GM21825 (cell line): ENCODE measurements around the gene DSP.

Experiments
- ATAC-seq: cut with Tn5 transposase; IDR thresholded peaks from one replicate; pipeline ENCODE4 v1.9.1; 2021; ENCODE audit warnings: mild to moderate bottlenecking, moderate library complexity; ENCODE audit not compliant: unreplicated experiment

Gene DSP

DNA sequence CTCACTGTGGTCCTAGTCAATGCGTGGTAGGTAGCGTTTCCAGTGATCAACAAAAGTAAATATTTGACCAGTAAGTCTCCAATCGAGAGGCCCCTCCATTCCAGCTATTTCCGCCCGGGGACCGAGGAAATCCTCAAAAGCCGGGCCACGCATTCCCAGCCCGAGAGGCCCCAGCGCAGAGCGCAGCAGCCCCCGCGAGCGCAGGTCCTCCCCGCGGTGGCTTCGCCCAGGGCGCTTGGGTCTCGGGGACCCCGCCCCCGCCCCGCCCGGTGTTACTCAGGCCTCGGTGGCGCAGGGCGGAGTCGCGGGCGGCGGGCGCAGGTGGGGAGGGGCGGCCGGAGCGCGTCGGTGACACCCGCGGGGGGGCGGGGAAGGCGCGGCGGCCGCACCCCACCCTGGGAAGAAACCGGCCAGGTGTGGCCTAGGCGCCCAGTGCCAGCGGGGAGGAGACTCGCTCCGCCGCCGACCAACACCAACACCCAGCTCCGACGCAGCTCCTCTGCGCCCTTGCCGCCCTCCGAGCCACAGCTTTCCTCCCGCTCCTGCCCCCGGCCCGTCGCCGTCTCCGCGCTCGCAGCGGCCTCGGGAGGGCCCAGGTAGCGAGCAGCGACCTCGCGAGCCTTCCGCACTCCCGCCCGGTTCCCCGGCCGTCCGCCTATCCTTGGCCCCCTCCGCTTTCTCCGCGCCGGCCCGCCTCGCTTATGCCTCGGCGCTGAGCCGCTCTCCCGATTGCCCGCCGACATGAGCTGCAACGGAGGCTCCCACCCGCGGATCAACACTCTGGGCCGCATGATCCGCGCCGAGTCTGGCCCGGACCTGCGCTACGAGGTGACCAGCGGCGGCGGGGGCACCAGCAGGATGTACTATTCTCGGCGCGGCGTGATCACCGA, at the start of gene DSP:
Gene DSP, plus strand, starts transcription at position 497 of the 890 bp plus-strand sequence. Its CDS starts 245 bp downstream, at position 742.
- ATAC-seq: no peak

DNA sequence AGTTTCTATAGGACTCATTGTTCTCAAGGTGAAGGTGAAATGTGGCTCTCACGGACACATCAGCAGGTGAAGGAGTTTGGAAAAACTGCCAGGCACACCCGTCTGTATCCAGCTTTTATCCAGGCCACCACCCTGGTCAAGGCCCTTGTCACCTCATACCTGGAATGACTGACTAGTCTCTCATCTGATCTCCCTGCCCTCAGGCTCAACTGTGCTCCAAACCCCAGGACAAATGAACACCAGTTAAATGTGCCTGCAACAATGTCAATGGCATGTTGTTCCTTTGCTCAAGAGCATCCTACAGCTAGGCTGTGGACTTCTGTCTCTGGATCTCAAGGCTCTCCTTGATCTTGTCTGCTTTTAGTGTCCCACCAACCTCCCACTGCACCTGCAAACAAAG, 47.6 kb upstream of the DSP start:
- no peak for ATAC-seq

DNA sequence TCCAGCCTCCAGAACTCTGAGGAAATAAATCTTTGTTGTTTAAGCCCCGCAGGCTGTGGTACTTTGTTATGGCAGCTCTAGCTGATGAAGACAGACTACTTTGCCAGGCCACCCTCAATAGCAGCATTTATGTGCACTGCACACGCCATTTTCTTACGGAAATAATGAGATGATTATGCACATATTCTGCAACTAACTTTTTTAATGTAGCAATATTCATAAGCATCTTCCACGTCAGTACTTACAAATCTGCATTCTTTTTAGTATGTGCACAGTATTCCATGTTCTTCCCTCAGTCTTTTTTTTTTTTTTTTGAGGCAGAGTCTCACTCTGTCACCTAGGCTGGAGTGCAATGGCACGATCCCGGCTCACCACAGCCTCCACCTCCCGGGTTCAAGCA, 46.8 kb upstream of the DSP start:
- no peak for ATAC-seq

DNA sequence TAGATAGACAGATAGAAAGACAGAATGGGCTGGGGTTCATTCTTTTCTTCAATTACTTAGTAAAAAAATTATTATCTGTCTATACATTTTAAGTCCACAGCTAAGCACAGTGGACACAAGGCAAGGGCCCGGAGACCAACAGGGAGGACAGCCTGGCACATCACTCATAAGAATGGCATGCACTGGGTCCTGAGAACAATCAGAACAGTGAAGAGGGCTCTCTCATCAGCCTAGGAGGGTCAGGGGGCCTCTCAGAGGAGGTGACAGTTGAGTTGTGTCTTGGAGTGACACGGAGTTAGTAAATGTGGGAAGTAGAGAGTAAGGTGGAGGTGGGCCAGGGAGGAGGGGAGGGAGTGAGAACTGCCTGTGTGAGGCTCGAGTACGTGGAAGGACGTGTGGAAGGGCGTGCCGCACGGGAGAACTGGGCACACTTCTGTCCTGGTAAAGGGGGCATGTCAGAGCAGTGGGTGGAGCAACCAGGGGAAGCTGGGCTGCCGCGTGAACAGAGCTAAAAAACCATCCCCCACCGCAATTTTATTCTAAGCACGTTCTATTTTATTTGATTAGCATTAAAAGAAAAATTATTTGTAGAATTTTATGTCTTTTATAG, 45.1 kb upstream of the DSP start:
- ATAC-seq: no peak

GRCh38 chr6:7500752-7501282, 40.7 kb upstream of the DSP start:
- ATAC-seq: no peak

GRCh38 chr6:7502743-7503142, 38.7 kb upstream of the DSP start:
- no peak for ATAC-seq

- ATAC-seq: no peak
These were observed 37.4 kb upstream of the DSP start for GRCh38 chr6:7504041-7504440.

DNA sequence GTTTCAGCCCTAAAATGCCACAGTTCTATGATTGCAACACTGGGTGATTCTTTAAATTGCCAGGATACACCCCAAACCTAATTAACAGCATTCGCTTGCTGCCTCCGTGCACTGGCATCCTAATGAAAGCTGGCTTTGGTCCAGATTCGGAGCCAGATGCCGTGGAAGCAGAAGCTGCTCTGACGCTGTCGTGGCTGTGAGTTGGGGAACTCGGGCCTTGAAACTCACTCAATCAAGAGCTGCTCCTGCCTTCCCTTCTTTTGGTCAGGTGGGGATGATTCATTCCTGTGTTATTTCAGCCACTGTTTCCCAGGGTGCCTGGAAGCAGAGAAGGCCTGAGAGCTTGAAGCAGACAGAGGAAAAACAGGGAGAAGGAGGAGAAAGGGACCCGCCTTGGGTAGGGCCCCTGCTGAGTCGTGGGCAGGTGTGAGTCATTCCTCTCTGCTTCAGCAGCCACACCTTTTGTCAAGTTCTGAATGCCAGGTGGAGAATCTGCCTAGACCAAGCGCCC, 36.2 kb upstream of the DSP start:
- ATAC-seq: no peak

DNA sequence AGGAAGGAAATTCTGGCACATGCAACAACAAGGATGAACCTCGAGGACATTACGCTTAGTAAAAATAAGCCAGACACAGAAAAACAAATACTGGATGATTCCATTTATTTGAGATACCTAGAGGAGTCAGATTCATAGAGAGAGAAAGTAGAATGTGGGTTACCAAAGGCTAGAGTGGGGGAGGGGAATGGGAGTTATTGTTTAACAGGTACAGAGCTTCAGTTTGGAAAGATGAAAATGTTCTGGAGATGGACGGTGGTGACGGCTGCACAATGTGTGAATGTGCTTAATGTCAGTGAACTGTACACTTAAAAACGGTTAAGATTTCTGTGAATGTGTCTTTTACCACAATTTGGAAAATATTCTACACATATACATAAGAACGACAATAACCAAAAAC, 33.9 kb upstream of the DSP start:
- no peak for ATAC-seq

DNA sequence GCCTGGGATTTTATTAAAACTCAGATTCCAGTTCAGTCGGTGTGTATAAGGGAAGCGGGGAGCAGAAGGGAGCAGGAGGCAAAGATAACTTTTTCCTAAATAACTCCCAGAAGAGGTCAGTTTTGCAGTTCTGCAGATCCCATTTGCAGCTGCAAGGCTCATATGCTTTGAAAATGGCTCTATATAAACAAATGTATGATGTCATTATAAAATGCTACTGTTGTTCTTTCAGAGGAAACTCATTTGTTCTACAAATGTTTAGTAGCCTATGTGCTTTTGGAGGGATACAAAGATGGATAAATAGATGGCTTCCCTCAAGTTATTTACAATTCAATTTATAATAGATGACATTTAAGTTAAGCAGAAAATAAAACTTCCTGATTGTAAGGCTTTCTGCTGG, 29.2 kb upstream of the DSP start:
- no peak for ATAC-seq

- no peak for ATAC-seq
These were observed 27.9 kb upstream of the DSP start for GRCh38 chr6:7513529-7513928.

GRCh38 chr6:7515363-7515762, 26.1 kb upstream of the DSP start:
- no peak for ATAC-seq

GRCh38 chr6:7518877-7519276, 22.6 kb upstream of the DSP start:
- ATAC-seq: no peak

DNA sequence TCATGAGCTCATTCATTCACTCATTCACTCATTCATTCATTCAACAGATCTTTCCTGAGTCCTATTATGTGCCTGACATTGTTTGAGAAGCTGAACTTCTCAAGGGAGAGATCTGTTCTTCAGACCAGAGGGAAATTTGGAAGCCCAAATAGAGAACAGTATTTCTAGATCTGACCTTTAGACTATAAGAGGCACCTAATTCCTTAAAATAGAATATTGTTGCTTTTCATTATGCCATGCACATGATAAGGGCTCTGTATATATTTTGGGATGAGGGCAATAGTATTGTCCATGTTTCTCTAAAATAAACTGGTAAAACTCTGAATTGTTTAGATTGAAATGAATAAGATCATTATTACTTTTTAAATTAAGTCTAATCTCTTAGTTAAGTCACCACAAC, 18.6 kb upstream of the DSP start:
- no peak for ATAC-seq

DNA sequence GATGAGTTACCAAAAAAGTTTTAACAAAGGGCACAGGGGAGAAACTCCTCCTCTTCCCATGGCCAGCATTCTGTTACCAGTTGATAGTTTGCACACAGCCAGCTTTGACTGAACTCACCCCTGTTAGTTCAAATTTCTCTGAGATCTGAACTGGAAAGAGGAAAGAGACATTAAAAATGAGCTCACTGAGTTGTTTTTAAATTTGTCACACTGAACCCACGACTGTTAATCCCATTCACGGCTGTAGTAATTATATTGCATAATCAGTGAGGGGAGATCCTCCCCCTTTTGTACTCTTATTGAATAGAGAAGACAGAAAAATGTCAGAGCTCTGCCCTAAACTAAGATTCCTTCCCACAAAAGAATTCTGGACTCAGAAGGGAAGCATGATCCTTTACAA, 17.5 kb upstream of the DSP start:
- ATAC-seq: no peak

DNA sequence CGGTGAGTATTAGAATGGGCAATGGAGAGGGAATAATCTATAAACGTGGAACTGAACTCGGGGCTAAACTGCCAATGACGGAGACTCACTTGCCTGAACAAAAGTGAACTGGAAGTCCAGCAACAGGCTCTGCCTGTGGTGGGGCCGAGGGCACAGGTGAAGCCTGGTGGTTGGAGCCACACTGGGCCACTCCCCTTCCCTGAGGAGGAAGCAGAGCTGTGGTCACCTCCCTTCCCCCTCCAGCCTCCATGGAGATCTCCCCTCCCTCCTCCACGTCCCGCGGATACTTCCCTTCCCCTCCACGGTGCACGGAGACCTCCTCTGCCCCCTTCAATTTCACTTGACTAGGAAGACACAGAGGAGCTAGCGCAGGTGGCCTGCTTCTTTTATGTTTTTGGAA, 14.7 kb upstream of the DSP start:
- no peak for ATAC-seq

GRCh38 chr6:7528565-7528964, 12.9 kb upstream of the DSP start:
- ATAC-seq: no peak

DNA sequence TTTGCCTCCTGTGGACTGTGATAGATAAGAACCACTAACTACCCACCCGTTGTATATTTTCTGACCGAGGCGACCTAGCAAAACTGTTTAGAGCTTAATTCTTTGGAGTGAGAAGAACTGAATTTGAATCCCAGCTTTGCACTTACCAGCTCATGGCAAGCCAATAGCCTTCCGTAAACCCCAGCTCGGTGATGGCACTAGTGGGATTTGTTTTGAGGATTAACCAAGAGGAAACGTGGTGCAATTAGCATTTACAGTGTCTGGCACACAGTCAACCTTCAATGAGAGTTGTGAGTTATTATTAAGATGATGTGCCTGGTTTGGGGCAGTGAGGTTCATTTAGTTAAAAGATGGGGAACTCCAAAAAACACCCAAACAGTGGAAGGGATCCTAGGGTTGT, 12.3 kb upstream of the DSP start:
- ATAC-seq: no peak

GRCh38 chr6:7532232-7532631, 9.2 kb upstream of the DSP start:
- ATAC-seq: no peak

- no peak for ATAC-seq
These were observed 8.7 kb upstream of the DSP start for GRCh38 chr6:7532821-7533220.

- no peak for ATAC-seq
These were observed 7.3 kb upstream of the DSP start for GRCh38 chr6:7534192-7534591.

DNA sequence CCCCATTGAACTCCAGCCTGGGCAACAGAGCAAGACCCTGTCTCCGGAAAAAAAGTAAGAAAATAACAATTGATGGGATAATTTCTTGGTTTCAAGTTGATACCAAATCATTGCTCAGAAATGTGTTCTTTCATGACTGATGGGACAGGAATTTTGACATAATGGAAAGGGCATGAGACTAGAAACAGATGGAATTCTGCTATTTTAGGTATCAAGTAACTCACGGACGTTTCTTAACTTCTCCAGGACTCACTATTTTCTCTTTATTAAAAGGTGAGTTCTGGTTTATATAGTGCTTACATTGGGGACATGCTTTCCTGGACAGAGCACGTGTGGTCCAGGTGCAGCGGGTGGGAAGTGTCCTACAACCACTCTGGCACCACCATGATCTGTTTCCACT, 6.0 kb upstream of the DSP start:
- no peak for ATAC-seq
